GM19023 (cell line): ENCODE measurements around the gene YJEFN3.

Experiments used
- ATAC-seq: cut with Tn5 transposase; IDR thresholded peaks from one replicate; pipeline ENCODE4 v1.9.1; 2021; ENCODE audit warnings: mild to moderate bottlenecking, moderate library complexity; ENCODE audit not compliant: unreplicated experiment

Gene YJEFN3

GRCh38 chr19:19528721-19529490 is at the start of gene YJEFN3:
YJEFN3 (plus strand) TSS chr19:19528911; CDS start chr19:19528933, 22 bp downstream.
- ATAC-seq = no peak

- ATAC-seq = no peak
Observed at GRCh38 chr19:19480688-19481087, 48.0 kb upstream of the YJEFN3 start.

GRCh38 chr19:19482809-19483596 is 45.7 kb upstream of the YJEFN3 start:
- no peak for ATAC-seq

GRCh38 chr19:19485161-19485997 is 43.3 kb upstream of the YJEFN3 start:
- no peak for ATAC-seq

GRCh38 chr19:19485998-19486290 is 42.8 kb upstream of the YJEFN3 start:
- no peak for ATAC-seq

GRCh38 chr19:19486343-19487076 is 42.2 kb upstream of the YJEFN3 start:
- no peak for ATAC-seq

GRCh38 chr19:19487077-19487949 is 41.4 kb upstream of the YJEFN3 start:
- no peak for ATAC-seq

GRCh38 chr19:19487950-19488874 is 40.5 kb upstream of the YJEFN3 start:
- no peak for ATAC-seq

- ATAC-seq = peak; percentile 56
Observed at GRCh38 chr19:19488875-19489690, 39.6 kb upstream of the YJEFN3 start.

GRCh38 chr19:19489804-19490204 is 38.9 kb upstream of the YJEFN3 start:
- no peak for ATAC-seq

- no peak for ATAC-seq
Observed at GRCh38 chr19:19490214-19490968, 38.3 kb upstream of the YJEFN3 start.

GRCh38 chr19:19491321-19492025 is 37.2 kb upstream of the YJEFN3 start:
- ATAC-seq = no peak

- no peak for ATAC-seq
Observed at GRCh38 chr19:19492026-19492610, 36.6 kb upstream of the YJEFN3 start.

GRCh38 chr19:19493841-19494546 is 34.7 kb upstream of the YJEFN3 start:
- no peak for ATAC-seq
